KOPT-K1 (cell line): ENCODE measurements around the gene ADCY2.
"Not testable (repeated sequence)": the region's sequence is repeated elsewhere in the genome, so short reads cannot be mapped to it uniquely, and the experiment has no call there.

Experiments used
- H3K27ac ChIP-seq: fragments of 200-600 bp; sonication (generic); 2 replicates; pipeline ENCODE4 v1.5.1; 2016; ENCODE audit warnings: antibody characterized with exemption, mild to moderate bottlenecking, low read depth, low read length; ENCODE audit not compliant: poor library complexity, severe bottlenecking
- H3K36me3 ChIP-seq: fragments of 200-600 bp; sonication (generic); 2 replicates; pipeline ENCODE4 v1.5.1; 2017; ENCODE audit warnings: antibody characterized with exemption, mild to moderate bottlenecking, low read length, moderate library complexity; ENCODE audit not compliant: insufficient read depth
- H3K9me3 ChIP-seq: fragments of 200-600 bp; sonication (generic); 2 replicates; pipeline ENCODE4 v1.5.1; 2017; ENCODE audit warnings: antibody characterized with exemption, low read length, mild to moderate bottlenecking; ENCODE audit not compliant: insufficient read depth, poor library complexity, severe bottlenecking

Gene ADCY2

DNA sequence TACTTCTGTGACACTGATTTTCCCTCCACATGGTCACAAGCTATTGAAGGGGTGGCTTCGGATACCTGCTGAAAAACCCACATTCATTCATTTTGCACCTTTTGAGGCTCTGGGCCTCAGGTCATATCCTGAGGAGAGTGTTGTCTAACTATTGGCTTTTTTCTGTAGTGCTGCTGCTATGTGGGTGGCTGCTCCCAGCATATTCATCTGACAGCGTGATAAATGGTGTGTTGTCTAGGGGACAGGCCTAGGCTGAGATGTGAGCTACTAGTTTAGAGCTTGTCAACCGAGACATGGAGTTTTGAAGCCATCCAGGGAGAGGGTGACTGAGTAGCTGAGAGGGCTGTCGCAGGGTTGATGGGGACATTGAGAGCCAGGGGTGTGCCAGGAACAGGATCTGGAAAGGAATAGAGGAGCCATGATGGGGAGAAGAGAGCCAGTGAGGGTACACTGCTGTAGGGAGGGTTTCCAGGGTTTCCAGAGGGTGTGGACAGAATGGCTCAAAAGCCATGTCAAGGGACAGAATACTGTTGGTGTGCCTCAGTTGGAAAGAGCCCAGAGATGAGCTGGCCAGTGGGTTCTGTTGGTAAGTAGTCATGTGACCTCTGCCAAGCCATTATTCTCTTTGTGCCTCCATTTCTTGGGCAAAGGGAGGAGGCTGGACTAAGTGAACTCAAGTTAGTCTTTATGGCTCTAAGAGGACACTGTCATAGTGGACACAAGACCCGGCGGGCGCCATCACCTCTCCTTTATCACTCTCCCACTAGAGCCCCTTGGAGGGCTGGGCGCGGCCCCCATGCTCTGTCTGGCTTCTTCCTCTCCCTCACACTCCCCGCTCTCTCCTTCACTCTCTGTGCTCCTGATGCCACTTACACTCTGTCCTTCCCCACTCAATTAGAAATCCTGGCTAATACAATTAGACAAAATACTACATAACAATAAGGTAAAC lies 19.9 kb downstream of the ADCY2 start:
- Histone ChIP-seq H3K27ac (no peak overlapping the region), H3K36me3 (no peaks in the 10 kb centered on the region), H3K9me3 (no peaks in the 10 kb centered on the region)

GRCh38 chr5:7418276-7418675 lies 22.3 kb downstream of the ADCY2 start:
- H3K27ac ChIP-seq, result no peak overlapping the region
- no peaks in the 10 kb centered on the region for H3K36me3 ChIP-seq
- H3K9me3 ChIP-seq, result no peaks in the 10 kb centered on the region

DNA sequence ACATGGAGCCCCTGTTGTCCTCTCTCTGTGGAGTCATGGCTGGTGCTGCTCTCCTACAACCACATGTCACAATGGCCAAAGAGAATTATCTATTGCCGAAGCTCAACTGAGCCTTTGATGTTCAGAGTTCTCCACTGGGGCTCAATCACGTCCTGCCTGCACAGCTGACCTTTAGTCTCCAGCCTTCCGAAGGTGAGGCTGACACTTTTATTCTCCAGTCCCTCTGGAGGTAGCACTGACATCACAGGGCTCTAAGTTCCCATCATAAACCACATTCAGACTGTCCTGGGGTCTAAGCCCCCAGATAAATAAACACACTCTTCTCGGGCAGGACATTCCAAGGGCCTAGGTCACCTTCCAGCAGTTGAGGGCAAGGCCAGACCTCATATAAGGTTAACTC lies 23.4 kb downstream of the ADCY2 start:
- Histone ChIP-seq H3K36me3 (no peaks in the 10 kb centered on the region), H3K27ac (no peak overlapping the region), H3K9me3 (peaks cover 8% of the 10 kb centered on the region)

- Histone ChIP-seq H3K9me3 (peaks cover 8% of the 10 kb centered on the region), H3K36me3 (no peaks in the 10 kb centered on the region), H3K27ac (no peak overlapping the region)
Measured at GRCh38 chr5:7419846-7420245, 23.9 kb downstream of the ADCY2 start.

DNA sequence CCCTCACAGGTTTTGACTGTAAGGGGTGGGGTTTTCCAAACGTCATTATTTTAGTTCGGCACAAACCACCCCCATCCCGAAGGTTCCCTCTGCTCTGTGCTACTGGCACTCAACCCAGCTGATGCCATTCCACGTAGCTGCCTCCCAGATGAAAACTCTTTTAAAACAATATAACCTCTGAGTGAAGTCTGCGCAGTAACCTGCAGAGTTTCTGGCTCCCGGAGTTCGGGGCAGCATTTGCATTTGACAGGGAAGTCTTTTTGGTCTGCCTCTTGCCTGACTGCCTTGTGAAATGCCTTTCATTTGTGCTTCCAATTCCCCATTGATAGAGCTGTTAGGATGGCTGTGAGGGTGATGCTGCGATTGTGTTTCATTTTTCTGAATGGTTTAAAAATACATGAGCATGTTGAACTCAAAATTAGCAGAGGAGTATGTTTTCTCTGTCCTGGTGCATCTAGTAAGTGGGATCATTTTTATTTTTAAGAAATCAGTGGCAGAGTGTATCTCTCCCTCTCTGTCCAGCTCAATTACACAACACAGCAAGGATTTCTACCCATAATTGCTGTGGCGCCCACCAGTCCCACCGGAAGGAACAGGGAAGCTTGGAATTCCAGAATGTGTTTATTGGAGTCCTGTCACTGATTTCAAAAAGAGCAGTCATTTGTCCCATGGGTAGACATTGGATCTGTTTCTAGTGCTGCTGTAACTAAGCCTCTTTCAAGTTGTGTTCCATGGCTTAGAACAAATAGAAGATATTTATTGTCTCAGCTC lies 24.8 kb downstream of the ADCY2 start:
- Histone ChIP-seq H3K27ac (no peak overlapping the region), H3K36me3 (no peaks in the 10 kb centered on the region), H3K9me3 (peaks cover 8% of the 10 kb centered on the region)

DNA sequence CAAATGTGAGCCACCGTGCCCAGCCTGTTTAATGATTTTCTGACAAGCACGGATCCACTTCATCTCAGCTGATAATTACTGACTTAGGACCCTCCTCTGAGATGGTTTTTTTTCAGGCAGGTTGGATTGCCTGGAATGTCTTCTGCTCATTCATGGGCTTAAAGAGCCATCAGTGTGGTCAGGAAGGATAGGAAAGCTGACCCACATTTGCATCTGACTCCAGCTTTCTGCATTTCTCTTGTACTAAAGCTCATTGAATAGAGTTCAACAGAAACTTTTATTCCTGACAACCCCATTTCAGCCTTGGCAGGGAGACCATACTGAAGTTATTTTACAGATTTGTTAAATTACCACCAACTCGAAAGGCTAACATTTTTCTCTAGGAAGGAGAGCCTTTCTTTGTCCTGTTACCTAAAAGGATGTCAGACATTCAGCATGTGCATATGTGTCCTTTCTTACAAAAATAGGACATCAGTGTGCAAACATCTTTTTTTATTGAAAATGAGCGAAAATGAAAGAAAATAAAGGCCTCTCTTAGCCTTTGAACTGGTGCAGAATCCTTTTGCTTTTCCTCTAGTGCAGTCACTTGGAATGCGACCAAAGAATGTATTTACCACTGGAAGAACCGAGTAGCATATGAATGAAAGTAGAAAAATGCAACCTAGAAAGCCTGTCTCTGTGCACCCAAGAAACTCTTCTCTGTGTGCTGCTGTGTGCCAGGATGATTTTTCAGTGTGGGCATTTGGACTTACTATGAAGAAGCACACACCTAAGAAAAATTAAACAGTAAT lies 26.6 kb downstream of the ADCY2 start:
- Histone ChIP-seq H3K9me3 (peaks cover 8% of the 10 kb centered on the region), H3K27ac (no peak overlapping the region), H3K36me3 (no peaks in the 10 kb centered on the region)

DNA sequence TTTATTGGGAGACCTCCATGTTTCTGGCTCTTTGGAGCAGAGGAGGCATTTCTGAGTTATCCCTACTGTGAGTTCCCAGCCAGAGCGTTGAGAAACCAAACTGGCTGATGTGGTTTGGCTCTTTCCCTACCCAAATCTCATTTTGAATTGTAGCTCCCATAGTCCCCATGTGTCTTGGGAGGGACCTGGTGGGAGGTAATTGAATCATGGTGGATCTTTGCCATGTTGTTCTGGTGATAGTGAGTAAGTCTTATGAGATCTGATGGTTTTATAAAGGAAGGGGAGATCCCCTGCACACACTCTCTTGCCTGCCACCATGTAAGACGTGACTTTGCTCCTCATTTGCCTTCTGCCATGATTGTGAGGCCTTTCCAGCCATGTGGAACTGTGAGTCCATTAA lies 27.3 kb downstream of the ADCY2 start:
- H3K27ac ChIP-seq, H3K36me3 ChIP-seq, H3K9me3 ChIP-seq: not testable (repeated sequence)

DNA sequence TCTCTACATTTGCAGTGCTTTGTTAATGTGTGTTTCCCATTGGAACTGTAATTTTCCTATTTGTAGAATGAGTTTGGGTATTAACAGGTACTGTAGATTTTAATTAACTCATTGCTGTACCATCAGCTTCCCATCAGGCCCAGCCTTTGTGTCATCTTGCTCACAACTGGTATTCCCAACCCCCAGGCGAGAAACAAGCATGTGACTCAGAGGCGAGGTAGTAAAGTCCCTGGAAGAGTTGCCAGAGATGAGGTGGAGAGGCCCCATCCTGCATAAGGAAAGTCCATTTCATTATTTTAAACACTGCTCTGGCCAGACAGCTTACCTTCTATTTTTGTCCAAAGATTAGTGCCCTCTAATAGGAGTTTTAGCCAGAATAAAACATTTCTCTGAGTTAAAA lies 29.9 kb downstream of the ADCY2 start:
- Histone ChIP-seq H3K36me3 (no peaks in the 10 kb centered on the region), H3K9me3 (peaks cover 8% of the 10 kb centered on the region), H3K27ac (no peak overlapping the region)

DNA sequence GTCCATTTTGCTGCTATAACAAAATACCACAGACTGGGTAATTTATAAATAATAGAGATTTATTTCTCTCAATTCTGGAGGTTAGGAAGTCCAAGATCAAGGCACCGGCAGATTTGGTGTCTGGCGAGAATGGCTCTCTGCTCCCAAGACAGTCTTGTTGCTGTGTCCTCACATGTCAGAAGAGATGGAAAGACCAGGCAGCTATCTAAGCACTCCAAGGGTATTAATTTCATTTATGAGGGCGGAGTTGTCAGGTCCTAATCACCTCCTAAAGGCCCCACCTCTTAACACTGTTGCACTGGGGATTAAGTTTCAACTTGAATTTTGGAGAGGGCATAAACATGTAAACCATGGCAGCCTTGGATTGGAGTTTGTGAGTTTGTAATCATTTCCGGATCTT lies 30.3 kb downstream of the ADCY2 start:
- H3K27ac ChIP-seq, result no peak overlapping the region
- H3K36me3 ChIP-seq, result no peaks in the 10 kb centered on the region
- H3K9me3 ChIP-seq, result peaks cover 8% of the 10 kb centered on the region

DNA sequence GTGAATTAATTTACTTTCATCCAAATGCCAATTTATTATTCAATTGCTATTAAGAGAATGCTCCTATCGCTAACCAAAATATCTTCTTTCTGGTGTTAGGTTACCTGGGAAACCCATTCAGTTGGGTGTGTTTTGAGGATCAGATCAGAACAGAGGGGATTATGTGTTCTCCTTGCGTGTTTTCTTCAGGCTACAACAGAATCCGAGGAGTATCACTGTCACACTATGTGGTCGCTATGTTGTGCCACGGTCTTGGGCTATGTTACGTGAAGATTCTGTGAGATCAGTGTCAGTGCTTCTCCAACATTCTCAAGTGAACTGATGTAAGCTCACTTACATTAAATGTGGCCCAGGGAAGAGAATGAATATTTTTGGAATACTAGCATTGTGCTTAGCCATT lies 39.0 kb downstream of the ADCY2 start:
- no peaks in the 10 kb centered on the region for H3K36me3 ChIP-seq
- H3K27ac ChIP-seq, result no peak overlapping the region
- H3K9me3 ChIP-seq, result no peaks in the 10 kb centered on the region

DNA sequence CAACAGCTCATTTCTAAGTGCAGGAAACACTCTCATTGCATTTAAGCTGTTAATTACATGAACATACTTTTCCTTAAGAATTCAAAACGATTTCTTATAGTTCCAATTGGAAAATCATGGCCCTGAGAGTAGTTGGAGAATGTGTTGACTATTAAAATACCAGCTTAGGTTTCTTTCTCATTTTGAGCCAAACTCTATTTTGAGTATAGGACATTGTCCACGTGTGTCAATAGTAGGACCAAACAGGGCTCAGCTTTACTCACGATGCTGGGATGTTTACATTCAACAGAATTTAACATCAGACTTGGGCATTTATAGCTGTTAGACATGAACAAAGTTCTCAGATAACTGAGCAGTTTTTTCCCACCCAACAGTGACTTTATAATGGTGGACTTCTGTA lies 39.6 kb downstream of the ADCY2 start:
- Histone ChIP-seq H3K9me3 (no peaks in the 10 kb centered on the region), H3K36me3 (no peaks in the 10 kb centered on the region), H3K27ac (no peak overlapping the region)

GRCh38 chr5:7436521-7436920 lies 40.6 kb downstream of the ADCY2 start:
- Histone ChIP-seq H3K9me3 (no peaks in the 10 kb centered on the region), H3K36me3 (no peaks in the 10 kb centered on the region), H3K27ac (no peak overlapping the region)

DNA sequence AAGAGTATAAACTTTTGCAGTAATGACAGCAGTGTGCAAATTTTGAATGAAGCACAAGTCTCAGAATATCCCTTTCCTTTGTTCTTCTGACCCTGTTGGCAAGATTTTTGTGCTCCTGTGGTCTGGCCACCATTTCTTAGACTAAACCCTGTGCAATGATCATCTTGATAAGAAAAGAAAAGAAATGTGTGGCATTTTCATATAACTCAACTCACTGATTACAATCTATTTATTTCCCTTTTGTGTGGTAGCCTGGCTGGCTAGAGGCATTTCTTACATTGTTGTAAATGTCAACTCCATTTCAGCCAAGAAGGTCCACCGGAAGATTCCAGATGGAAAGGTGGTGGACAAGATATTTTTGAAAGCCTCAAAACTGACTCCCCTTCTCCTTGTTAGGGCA lies 41.9 kb downstream of the ADCY2 start:
- Histone ChIP-seq H3K36me3 (no peaks in the 10 kb centered on the region), H3K27ac (no peak overlapping the region), H3K9me3 (no peaks in the 10 kb centered on the region)

DNA sequence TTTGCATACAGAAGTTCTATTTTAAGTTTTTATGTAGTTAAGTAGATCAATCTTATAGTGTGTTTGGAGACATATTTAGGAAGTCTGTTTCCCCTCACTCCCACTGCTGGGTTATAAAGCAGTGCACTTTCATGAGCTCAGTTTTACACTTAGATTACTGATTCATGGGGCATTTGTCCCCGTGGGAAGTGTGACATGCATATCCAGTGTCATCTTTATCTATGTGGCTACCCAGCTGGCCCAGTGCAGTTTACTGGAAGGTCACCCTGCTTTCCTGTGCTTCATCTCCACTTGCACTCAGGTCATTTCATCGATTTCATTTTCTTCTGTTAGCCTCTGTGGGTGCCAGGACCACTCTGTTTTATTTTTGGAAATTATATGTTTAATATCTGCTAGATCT lies 49.1 kb downstream of the ADCY2 start:
- H3K27ac ChIP-seq, result no peak overlapping the region
- H3K9me3 ChIP-seq, result no peaks in the 10 kb centered on the region
- H3K36me3 ChIP-seq, result no peaks in the 10 kb centered on the region

- H3K9me3 ChIP-seq, result no peaks in the 10 kb centered on the region
- H3K36me3 ChIP-seq, result no peaks in the 10 kb centered on the region
- no peak overlapping the region for H3K27ac ChIP-seq
Measured at GRCh38 chr5:7445831-7446230, 49.9 kb downstream of the ADCY2 start.
